ENCODE measurements around the gene LMBRD1.

LMBRD1 gene

DNA sequence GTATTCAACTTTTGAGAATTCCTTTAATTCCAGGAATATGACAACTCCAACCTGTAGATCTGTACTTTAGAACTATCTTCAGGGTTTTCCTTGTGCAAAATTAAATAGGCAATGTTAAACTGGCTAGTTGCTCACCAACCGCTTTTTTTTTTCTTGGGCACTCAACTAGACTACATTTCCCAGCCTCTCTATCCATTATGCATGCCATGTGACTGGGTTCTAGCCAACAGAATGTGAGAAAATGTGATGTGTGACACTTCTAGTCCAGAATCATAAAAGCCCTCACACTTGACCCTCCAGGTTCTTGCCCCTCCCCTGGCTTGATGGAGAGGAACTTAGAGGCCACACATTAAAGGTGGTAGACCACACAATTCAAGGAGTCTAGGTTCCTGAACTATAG, 166.0 kb downstream of the LMBRD1 start:
- DNase-seq (ENCODE audit: low read depth) = no peak

GRCh38 chr6:69627625-69628024, 169.2 kb downstream of the LMBRD1 start:
- DNase-seq (ENCODE audit: low read depth) = no peak

GRCh38 chr6:69624944-69625343, 171.9 kb downstream of the LMBRD1 start:
- DNase-seq (ENCODE audit: low read depth) = no peak
